IMR-90 (cell line): ENCODE data around the gene IRAK2. TPM values are rescaled to one million over a fixed set of nuclear protein-coding genes. Genes with fewer than 3 reads are reported as not detected.

Source experiments
- ATAC-seq: fragments of 200-7000 bp; cut with Tn5 transposase; 2 replicates; pipeline ENCODE4 v1.9.1; 2020; ENCODE audit warnings: low read depth, mild to moderate bottlenecking, moderate library complexity
- BruUV-seq: library from RNA; stranded (reverse); fragments of 400-500 nt; replicated peaks from 2 replicates; lab custom pipeline; 2021; lab: Mats Ljungman, UMichigan
- CTCF ChIA-PET: fragments of 300-600 bp; formaldehyde crosslinking; extraction: SDS; loops from one replicate; lab custom pipeline; 2021; ENCODE audit warnings: antibody characterized with exemption; lab: Yijun Ruan, JAX
- POLR2A ChIA-PET: fragments of 300-600 bp; sonication (Branson Sonifier 250); formaldehyde crosslinking; loops from one replicate; lab custom pipeline; 2022; ENCODE audit warnings: antibody characterized with exemption; ENCODE audit not compliant: unreplicated experiment; lab: Charles Lee
- DNase-seq: peaks from one replicate; pipeline ENCODE4 v3.0.0; 2013
- H2AFZ ChIP-seq: replicated peaks from 2 replicates; pipeline ENCODE3; 2013; ENCODE audit warnings: low read length, mild to moderate bottlenecking; ENCODE audit not compliant: poor library complexity
- H2AK5ac ChIP-seq: 2 replicates; pipeline ENCODE4 v1.6.1; 2013; ENCODE audit warnings: low read depth, low read length, inconsistent platforms
- H2AK9ac ChIP-seq: replicated peaks from 2 replicates; pipeline ENCODE3; 2013; ENCODE audit warnings: mild to moderate bottlenecking, low read depth, low read length, moderate library complexity; ENCODE audit not compliant: poor library complexity
- H2BK120ac ChIP-seq: 2 replicates; pipeline ENCODE4 v1.6.1; 2013; ENCODE audit warnings: low read depth, low read length, inconsistent platforms
- H2BK15ac ChIP-seq: 3 replicates; pipeline ENCODE4 v1.6.1; 2013; ENCODE audit warnings: low read depth, low read length, inconsistent platforms
- H2BK20ac ChIP-seq: 2 replicates; pipeline ENCODE4 v1.6.1; 2013; ENCODE audit warnings: low read depth, mild to moderate bottlenecking, inconsistent platforms, low read length, moderate library complexity
- H2BK5ac ChIP-seq: 2 replicates; pipeline ENCODE4 v1.6.1; 2013; ENCODE audit warnings: mild to moderate bottlenecking, low read depth, low read length, inconsistent platforms; ENCODE audit not compliant: poor library complexity, severe bottlenecking
- H3K14ac ChIP-seq: replicated peaks from 2 replicates; pipeline ENCODE4 v1.6.1; 2013; ENCODE audit warnings: low read depth, low read length, inconsistent platforms
- H3K18ac ChIP-seq: 2 replicates; pipeline ENCODE4 v1.6.1; 2013; ENCODE audit warnings: low read depth, low read length, control low read depth
- H3K23ac ChIP-seq: 2 replicates; pipeline ENCODE4 v1.6.1; 2013; ENCODE audit warnings: low read depth, low read length, inconsistent platforms
- H3K27ac ChIP-seq: 2 replicates; pipeline ENCODE4 v1.5.1; 2013; ENCODE audit warnings: mild to moderate bottlenecking, control low read depth, low read length; ENCODE audit not compliant: insufficient read depth
- H3K27me3 ChIP-seq: 2 replicates; pipeline ENCODE4 v1.6.1; 2013; ENCODE audit warnings: low read length; ENCODE audit not compliant: control insufficient read depth, insufficient read depth
- H3K36me3 ChIP-seq: 2 replicates; pipeline ENCODE4 v1.6.1; 2013; ENCODE audit warnings: low read length, mixed read lengths; ENCODE audit not compliant: control insufficient read depth, insufficient read depth
- H3K4ac ChIP-seq: 2 replicates; pipeline ENCODE4 v1.6.1; 2013; ENCODE audit warnings: low read depth, low read length, inconsistent platforms
- H3K4me1 ChIP-seq: 2 replicates; pipeline ENCODE4 v1.6.1; 2013; ENCODE audit warnings: low read length, mixed read lengths; ENCODE audit not compliant: control insufficient read depth, insufficient read depth
- H3K4me2 ChIP-seq: 2 replicates; pipeline ENCODE4 v1.6.1; 2013; ENCODE audit warnings: low read depth, mild to moderate bottlenecking, control low read depth, low read length, moderate library complexity
- H3K4me3 ChIP-seq: 2 replicates; pipeline ENCODE4 v1.5.1; 2013; ENCODE audit warnings: low read depth, mild to moderate bottlenecking, control low read depth, low read length, moderate library complexity; ENCODE audit not compliant: insufficient read depth
- H3K56ac ChIP-seq: 2 replicates; pipeline ENCODE4 v1.6.1; 2013; ENCODE audit warnings: low read length, inconsistent platforms; ENCODE audit not compliant: insufficient read depth; ENCODE audit errors: extremely low read depth
- H3K79me1 ChIP-seq, 2 experiments: 2 replicates each; pipeline ENCODE4 v1.6.1; 2013; ENCODE audit warnings: low read length in 2 of 2, inconsistent platforms in 1 of 2, low read depth in 1 of 2
- H3K9ac ChIP-seq: 2 replicates; pipeline ENCODE4 v1.6.1; 2013; ENCODE audit warnings: low read depth, low read length, control low read depth
- H3K9me1 ChIP-seq: 2 replicates; pipeline ENCODE4 v1.6.1; 2013; ENCODE audit warnings: low read length, inconsistent platforms; ENCODE audit not compliant: insufficient read depth
- H3K9me3 ChIP-seq: 2 replicates; pipeline ENCODE4 v1.6.1; 2013; ENCODE audit warnings: low read length; ENCODE audit not compliant: control insufficient read depth, insufficient read depth
- H4K20me1 ChIP-seq: 2 replicates; pipeline ENCODE4 v1.6.1; 2013; ENCODE audit warnings: low read length, inconsistent platforms; ENCODE audit not compliant: insufficient read depth
- H4K5ac ChIP-seq: 2 replicates; pipeline ENCODE4 v1.6.1; 2013; ENCODE audit warnings: mild to moderate bottlenecking, low read depth, low read length, control low read depth
- H4K8ac ChIP-seq, 2 experiments: 2 replicates each; pipeline ENCODE4 v1.6.1; 2013; ENCODE audit warnings: low read depth in 2 of 2, low read length in 2 of 2, control low read depth in 1 of 2, inconsistent platforms in 1 of 2
- H4K91ac ChIP-seq: 2 replicates; pipeline ENCODE4 v1.6.1; 2013; ENCODE audit warnings: low read depth, low read length, inconsistent platforms; ENCODE audit not compliant: insufficient read depth
- BHLHE40 ChIP-seq: fragments of 150-350 bp; IDR thresholded peaks from 2 replicates; pipeline ENCODE4 v1.6.1; 2016; ENCODE audit warnings: mild to moderate bottlenecking, low read depth, low read length
- CHD1 ChIP-seq: IDR thresholded peaks from 2 replicates; pipeline ENCODE4 v1.6.1; 2012; ENCODE audit warnings: low read depth, low read length, improper control_type of control experiment
- CTCF ChIP-seq: conservative IDR thresholded peaks from 2 replicates; pipeline ENCODE4 v1.5.1; 2012; ENCODE audit warnings: mild to moderate bottlenecking, low read depth, low read length, improper control_type of control experiment
- FOS ChIP-seq: fragments of 150-350 bp; IDR thresholded peaks from 2 replicates; pipeline ENCODE4 v1.6.1; 2016; ENCODE audit warnings: low read depth, low read length
- MAZ ChIP-seq: IDR thresholded peaks from 2 replicates; pipeline ENCODE4 v1.6.1; 2012; ENCODE audit warnings: low read depth, mild to moderate bottlenecking, low read length, improper control_type of control experiment, moderate library complexity, borderline replicate concordance
- MXI1 ChIP-seq: IDR thresholded peaks from 2 replicates; pipeline ENCODE4 v1.6.1; 2012; ENCODE audit warnings: low read depth, mild to moderate bottlenecking, low read length, moderate library complexity, borderline replicate concordance
- POLR2A ChIP-seq: IDR thresholded peaks from 2 replicates; pipeline ENCODE4 v1.6.1; 2012; ENCODE audit warnings: mild to moderate bottlenecking, low read depth, low read length
- RAD21 ChIP-seq: IDR thresholded peaks from 2 replicates; pipeline ENCODE4 v1.6.1; 2012; ENCODE audit warnings: low read length, improper control_type of control experiment
- RFX5 ChIP-seq: IDR thresholded peaks from 2 replicates; pipeline ENCODE4 v1.8.0; 2012; ENCODE audit warnings: low read depth, mild to moderate bottlenecking, low read length, moderate library complexity
- SMC3 ChIP-seq: fragments of 150-350 bp; IDR thresholded peaks from 2 replicates; pipeline ENCODE4 v1.6.1; 2016; ENCODE audit warnings: low read depth, mild to moderate bottlenecking, antibody characterized with exemption, low read length, moderate library complexity
- WGBS, 2 experiments: methylation state at CpG; one replicate each; pipeline versions ENCODE4 v1.1.5 to v1.1.7; 2013; ENCODE audit warnings: missing lambda C conversion rate in 2 of 2; ENCODE audit not compliant: insufficient read length in 1 of 2; ENCODE audit errors: extremely low coverage in 2 of 2; 5-methylcytosine and 5-hydroxymethylcytosine counted together
- dilution Hi-C: fragments of 300-500 bp; cut with HindIII; formaldehyde crosslinking; loops from one replicate; pipeline ENCODE4 v1.14.3; 2018; ENCODE audit warnings: low sequenced_read_pairs; ENCODE audit not compliant: unreplicated experiment
- in situ Hi-C: fragments of 300-500 bp; cut with MboI; formaldehyde crosslinking; loops from 3 replicates; pipeline ENCODE4 v1.14.3; 2019; ENCODE audit warnings: low sequenced_read_pairs, inconsistent platforms, mixed read lengths
- intact Hi-C: fragments of 100-400 bp; cut with micrococcal nuclease; formaldehyde crosslinking; loops from 2 replicates; pipeline ENCODE4 v1.10.0; 2022
- polyA plus RNA-seq, 3 experiments: library from polyadenylated mRNA; depleted of rRNA; stranded (reverse); fragments of >200 nt; gene quantifications; 2 replicates each; pipeline ENCODE4 v1.2.3, GENCODE V29; 2012; ENCODE audit warnings: low replicate concordance in 1 of 3
- total RNA-seq: library from RNA; depleted of rRNA; stranded (reverse); fragments of >200 nt; gene quantifications from 2 replicates; pipeline ENCODE4 v1.2.3, GENCODE V29; 2012

Gene IRAK2
- total and polyA plus RNA-seq, 2 of the 4 experiments (the other 2 are of a cell fraction): 6.9 to 8.1 TPM

- Histone ChIP-seq H2AK5ac (peak within 1 kb of the TSS; percentile 97), H3K9me3 (no peaks in the 10 kb centered on the region), H4K5ac (peak within 1 kb of the TSS; percentile 93), H3K4ac (peak within 1 kb of the TSS; percentile 98), H3K4me1 (peaks cover 2% of the 10 kb centered on the region; the same call in 1 of the 2 replicates), H4K91ac (peak within 1 kb of the TSS; percentile 95), H2AFZ (peak within 1 kb of the TSS; percentile 96), H3K27me3 (no peaks in the 10 kb centered on the region), H3K4me2 (peak within 1 kb of the TSS; percentile 97), H3K56ac (peak within 1 kb of the TSS; percentile 95), H4K20me1 (peaks cover 33% of the 10 kb centered on the region), H3K18ac (peak within 1 kb of the TSS; percentile 90), H4K8ac (peak within 1 kb of the TSS; percentile 95 to 99), H3K79me1 (peaks cover 15 to 28% of the 10 kb centered on the region in 2 experiments), H3K4me3 (peak within 1 kb of the TSS; percentile 72), H2AK9ac (peak within 1 kb of the TSS; percentile 94), H3K9me1 (0 out of 2 replicates have a peak, but pooled peaks cover 7% of the 10 kb centered on the region), H3K23ac (peak within 1 kb of the TSS; percentile 99), H2BK20ac (no peak within 1 kb of the TSS), H3K27ac (peak within 1 kb of the TSS; percentile 95), H2BK15ac (peak within 1 kb of the TSS; percentile 72; the same call in 1 of the 3 replicates), H3K9ac (peak within 1 kb of the TSS; percentile 98), H3K36me3 (no peaks in the 10 kb centered on the region), H2BK5ac (peak within 1 kb of the TSS; percentile 91), H3K14ac (peak within 1 kb of the TSS; percentile 99), H2BK120ac (peak within 1 kb of the TSS; percentile 82)
- DNase-seq (peak; percentile 97), ATAC-seq (peak; percentile 98)
- intact Hi-C loops: loop anchor here (10.0 kb wide), 1 partner anchor 131 kb away; the partner anchor contains the start of gene EMC3
- POLR2A ChIA-PET: interaction anchor here (0.6 to 0.7 kb wide), 4 partner anchors 85 to 184 kb away, joined by 4 to 13 read pairs (median 6); no protein-coding TSS in a partner anchor
- dilution Hi-C loops: no loop called here
- CTCF ChIA-PET: no interaction called here
- in situ Hi-C loops: no loop called here
- WGBS, 2 experiments: 0% methylated on average over 21 of the region's 54 CpGs; no CpG with 5 or more reads in 1 of the 2 experiments
- no TSS peak for BruUV-seq
- TF ChIP-seq CHD1 (no peak), RFX5 (no peak), CTCF (no peak), POLR2A (peak; percentile 87), FOS (no peak), RAD21 (no peak), MXI1 (peak; percentile 69; the same call in 1 of the 2 replicates), MAZ (peak; percentile 25; the same call in 1 of the 2 replicates), SMC3 (peak; percentile 13; the same call in 1 of the 2 replicates), BHLHE40 (peak; percentile 25; the same call in 1 of the 2 replicates)
These were observed 49.2 kb upstream of the IRAK2 start, which contains the start of gene BRK1 for GRCh38 chr3:10115326-10116137. BRK1 (plus strand) TSS chr3:10115675; CDS start chr3:10115702, 27 bp downstream.
